ENCODE measurements around the gene PGRMC1.

- TF ChIP-seq CTCF (optimal IDR thresholded peaks at IDR 0.05 in 1 of 3, IDR thresholded peaks at IDR 0.05 in 1 of 3, conservative IDR thresholded peaks at IDR 0.05 in 1 of 3; ENCODE audit: extremely low read depth in 1 of 3, insufficient read depth in 2 of 3, low read length in 3 of 3): no peak
- no peak for TF ChIP-seq EZH2 (IDR thresholded peaks at IDR 0.05; ENCODE audit: low read length)
Observed at GRCh38 chrX:119236623-119237561, 807 bp downstream of the PGRMC1 start.

All from keratinocyte (primary cell).